Adipocyte (in vitro differentiated cells): ENCODE measurements around the gene ARGFX.
"Not testable (repeated sequence)": the region's sequence is repeated elsewhere in the genome, so short reads cannot be mapped to it uniquely, and the experiment has no call there.

ENCODE experiments used
- DNase-seq: peaks from one replicate; pipeline ENCODE4 v3.0.0-alpha.2; 2015; ENCODE audit warnings: low read depth
- H3K27me3 ChIP-seq: replicated peaks from 2 replicates; pipeline ENCODE4 v1.7.0; 2013; ENCODE audit warnings: mild to moderate bottlenecking, low read length, moderate library complexity; ENCODE audit not compliant: control insufficient read depth, insufficient read depth
- H3K36me3 ChIP-seq: 2 replicates; pipeline ENCODE4 v1.7.0; 2013; ENCODE audit warnings: low read length, mild to moderate bottlenecking, moderate library complexity; ENCODE audit not compliant: control insufficient read depth, insufficient read depth, severe bottlenecking
- H3K4me1 ChIP-seq: 2 replicates; pipeline ENCODE4 v1.7.0; 2013; ENCODE audit warnings: mild to moderate bottlenecking, low read length, moderate library complexity; ENCODE audit not compliant: control insufficient read depth, insufficient read depth
- H3K4me3 ChIP-seq: 2 replicates; pipeline ENCODE4 v1.7.0; 2013; ENCODE audit warnings: mild to moderate bottlenecking, low read length, moderate library complexity
- H3K9ac ChIP-seq: 2 replicates; pipeline ENCODE4 v1.7.0; 2013; ENCODE audit warnings: mild to moderate bottlenecking, low read length, moderate library complexity
- H3K9me3 ChIP-seq: 2 replicates; pipeline ENCODE4 v1.7.0; 2013; ENCODE audit warnings: mild to moderate bottlenecking, low read length, moderate library complexity; ENCODE audit not compliant: control insufficient read depth

ARGFX gene

DNA sequence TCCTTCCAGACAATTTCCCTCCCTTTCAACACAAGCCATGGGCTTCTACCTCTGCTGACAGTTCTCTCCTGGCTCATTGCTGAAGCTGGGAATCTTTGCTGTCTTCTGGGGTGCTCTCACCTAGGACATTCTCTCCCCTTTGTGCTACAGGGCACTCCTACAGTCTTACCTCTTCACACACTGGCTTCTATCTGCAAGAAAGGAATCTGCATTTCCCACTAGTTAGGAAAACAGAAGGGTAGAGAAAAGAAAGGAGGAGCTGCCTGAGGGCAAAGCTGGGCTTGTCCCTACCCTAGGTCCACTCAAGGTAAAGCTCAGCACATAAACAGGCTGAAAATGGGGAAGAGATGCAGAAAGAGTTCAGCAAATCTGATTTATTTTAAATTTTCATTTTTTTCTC lies 5.6 kb upstream of the ARGFX start:
- H3K9me3 ChIP-seq: no peaks in the 10 kb centered on the region
- DNase-seq: no peak
- H3K36me3 ChIP-seq: no peaks in the 10 kb centered on the region

DNA sequence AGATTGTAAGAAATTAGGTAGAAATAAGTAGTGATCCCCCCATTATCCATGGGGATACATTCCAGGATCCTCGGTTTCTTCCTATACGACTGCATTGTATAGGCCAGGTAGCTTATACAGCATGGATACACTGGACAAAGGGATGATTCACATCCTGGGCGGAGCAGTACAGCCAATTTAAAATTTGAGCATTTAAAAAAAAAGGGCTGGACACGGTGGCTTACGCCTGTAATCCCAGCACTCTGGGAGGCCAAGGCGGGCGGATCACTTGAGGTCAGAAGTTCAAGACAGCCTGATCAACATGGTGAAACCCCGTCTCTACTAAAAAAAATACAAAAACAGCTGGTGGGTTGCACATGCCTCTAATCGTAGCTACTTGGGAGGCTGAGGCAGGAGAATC lies 976 bp upstream of the ARGFX start:
- Histone ChIP-seq H3K36me3 (no peaks in the 10 kb centered on the region), H3K27me3 (no peaks in the 10 kb centered on the region), H3K4me1 (no peaks in the 10 kb centered on the region), H3K9ac (no peak overlapping the region), H3K9me3 (no peaks in the 10 kb centered on the region), H3K4me3 (no peak overlapping the region)
- DNase-seq: no peak

More for the DNA sequence above, 5.6 kb upstream of the ARGFX start:
- H3K4me3 ChIP-seq: no peak overlapping the region
- no peaks in the 10 kb centered on the region for H3K27me3 ChIP-seq
- no peak overlapping the region for H3K9ac ChIP-seq
- no peaks in the 10 kb centered on the region for H3K4me1 ChIP-seq

DNA sequence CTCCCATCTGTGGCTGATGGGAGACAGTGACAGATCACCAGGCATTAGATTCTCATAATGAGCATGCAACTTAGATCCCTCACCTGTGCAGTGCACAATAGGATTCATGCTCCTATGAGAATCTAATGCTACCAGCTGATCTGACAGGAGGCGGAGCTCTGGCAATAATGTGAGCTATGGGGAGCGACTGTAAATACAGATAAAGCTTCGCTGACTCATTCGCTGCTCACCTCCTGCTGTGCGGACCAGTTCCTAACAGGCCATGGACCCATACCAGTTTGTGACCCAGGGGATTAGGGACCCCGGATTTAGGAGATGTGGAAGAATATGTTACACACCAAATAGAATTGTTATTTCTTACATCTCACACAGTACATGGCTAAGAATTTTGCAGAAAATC lies 6.7 kb downstream of the ARGFX start:
- Histone ChIP-seq H3K4me1 (no peaks in the 10 kb centered on the region), H3K4me3 (no peak overlapping the region), H3K9ac (no peak overlapping the region), H3K27me3 (no peaks in the 10 kb centered on the region), H3K9me3 (no peaks in the 10 kb centered on the region), H3K36me3 (no peaks in the 10 kb centered on the region)
- DNase-seq: no peak

DNA sequence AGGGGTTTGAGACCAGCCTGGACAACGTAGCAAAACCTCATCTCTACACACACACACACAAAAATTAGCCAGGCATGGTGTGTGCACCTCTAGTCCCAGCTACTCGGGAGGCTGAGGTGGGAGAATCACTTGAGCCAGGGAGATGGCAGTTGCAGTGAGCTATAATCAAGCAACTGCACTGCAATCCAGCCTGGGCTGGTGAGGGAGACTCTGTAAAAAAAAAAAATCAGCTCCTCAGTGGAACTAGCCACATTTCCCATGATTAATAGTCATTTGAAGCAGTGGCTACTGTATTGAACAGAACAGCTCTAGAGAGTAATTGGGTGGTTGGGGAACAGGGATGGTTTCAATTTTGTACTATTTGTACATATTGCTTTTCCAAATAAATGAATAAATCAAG lies 13.9 kb downstream of the ARGFX start:
- DNase-seq: no peak
- H3K4me3 ChIP-seq: no peak overlapping the region
- no peak overlapping the region for H3K9ac ChIP-seq
- H3K36me3 ChIP-seq: no peaks in the 10 kb centered on the region
- H3K27me3 ChIP-seq: peaks cover 6% of the 10 kb centered on the region
- no peaks in the 10 kb centered on the region for H3K4me1 ChIP-seq
- H3K9me3 ChIP-seq: no peaks in the 10 kb centered on the region

DNA sequence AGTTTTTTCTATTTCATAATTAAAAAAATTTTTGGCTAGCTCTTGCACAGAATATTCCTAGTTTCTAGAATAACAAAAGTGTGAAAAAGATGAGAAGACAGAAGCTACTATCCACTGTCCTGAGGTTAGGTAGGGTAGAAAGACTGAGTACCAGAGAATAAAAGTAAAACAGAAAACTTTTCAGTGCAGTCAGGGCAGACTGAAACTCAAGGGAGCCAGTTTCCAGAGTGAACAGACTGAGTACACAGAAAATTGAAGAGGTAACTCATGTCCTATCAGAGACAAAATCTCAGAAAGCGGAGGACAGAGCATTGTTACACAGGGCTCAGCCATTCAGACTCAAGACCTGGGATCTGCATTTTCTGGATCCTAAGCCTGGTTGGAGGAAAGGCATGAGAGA lies 16.7 kb downstream of the ARGFX start:
- no peak for DNase-seq
- Histone ChIP-seq H3K36me3 (no peaks in the 10 kb centered on the region), H3K9me3 (no peaks in the 10 kb centered on the region), H3K4me3 (no peak overlapping the region), H3K9ac (no peak overlapping the region), H3K4me1 (no peaks in the 10 kb centered on the region), H3K27me3 (peaks cover 6% of the 10 kb centered on the region)

DNA sequence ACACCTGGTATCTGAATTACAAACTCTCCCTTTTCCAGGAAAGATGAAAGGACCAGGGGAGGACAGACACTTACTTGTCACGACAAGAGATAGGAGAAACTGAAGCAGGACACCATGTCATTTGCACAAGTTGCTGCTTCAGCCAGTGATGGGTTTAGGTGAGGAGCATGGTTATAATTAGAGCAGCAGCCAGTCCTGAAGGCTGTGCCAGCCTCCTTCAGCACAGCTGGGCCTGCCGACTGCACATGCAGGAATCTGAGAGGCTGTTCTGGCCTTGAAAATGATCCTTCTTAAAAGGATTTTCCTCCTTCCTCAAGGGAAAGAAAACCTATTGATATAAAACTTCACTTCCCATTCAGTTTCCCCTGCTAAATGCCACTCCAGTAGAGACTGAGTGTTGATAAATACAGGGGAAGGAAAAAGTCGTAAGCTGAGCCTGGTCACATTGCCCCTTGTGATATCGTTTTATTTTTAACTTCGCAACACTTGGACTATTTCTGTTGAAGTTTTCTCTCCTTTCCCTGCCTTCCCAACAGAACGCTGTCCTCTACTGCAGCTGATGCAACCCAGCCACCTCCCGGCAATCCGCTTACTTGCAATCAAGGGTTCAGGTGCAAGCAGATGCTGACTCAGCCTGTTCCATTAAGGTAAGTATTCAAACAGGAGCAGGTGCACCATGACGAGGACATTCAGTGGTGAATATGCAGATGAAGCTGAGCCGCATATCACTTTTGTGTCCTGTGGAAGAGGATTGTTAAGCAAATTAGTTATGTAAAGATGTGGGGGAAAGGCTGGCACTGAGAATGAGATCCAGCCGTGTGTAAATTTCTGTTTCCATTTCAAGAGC lies 25.3 kb downstream of the ARGFX start, which contains the start of gene FBXO40:
Gene FBXO40, plus strand, starts transcription at position 524 of the 847 bp plus-strand sequence. CDS start 27,197 bp downstream, outside the sequence.
- Histone ChIP-seq H3K36me3 (no peaks in the 10 kb centered on the region), H3K9ac (no peak within 1 kb of the TSS), H3K27me3 (peaks cover 8% of the 10 kb centered on the region), H3K4me3 (no peak within 1 kb of the TSS), H3K4me1 (no peaks in the 10 kb centered on the region), H3K9me3 (no peaks in the 10 kb centered on the region)
- DNase-seq: peak; percentile 11

DNA sequence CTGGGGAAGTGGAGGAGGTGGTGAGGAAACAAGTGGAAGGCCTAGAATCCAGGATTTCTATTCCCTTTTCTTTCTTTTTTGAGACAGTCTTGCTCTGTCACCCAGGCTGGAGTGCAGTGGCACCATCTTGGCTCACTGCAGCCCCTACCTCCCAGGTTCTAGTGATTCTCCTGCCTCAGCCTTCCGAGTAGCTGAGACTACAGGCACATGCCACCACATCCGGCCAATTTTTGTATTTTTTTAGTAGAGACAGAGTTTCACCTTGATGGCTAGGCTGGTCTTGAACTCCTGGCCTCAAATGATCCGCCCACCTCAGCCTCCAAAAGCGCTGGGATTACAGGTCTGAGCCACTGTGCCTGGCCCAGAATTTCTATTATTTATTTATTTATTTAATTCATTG lies 26.1 kb downstream of the ARGFX start:
- H3K9ac ChIP-seq, H3K4me3 ChIP-seq, H3K27me3 ChIP-seq, DNase-seq, H3K4me1 ChIP-seq, H3K36me3 ChIP-seq, H3K9me3 ChIP-seq: not testable (repeated sequence)

DNA sequence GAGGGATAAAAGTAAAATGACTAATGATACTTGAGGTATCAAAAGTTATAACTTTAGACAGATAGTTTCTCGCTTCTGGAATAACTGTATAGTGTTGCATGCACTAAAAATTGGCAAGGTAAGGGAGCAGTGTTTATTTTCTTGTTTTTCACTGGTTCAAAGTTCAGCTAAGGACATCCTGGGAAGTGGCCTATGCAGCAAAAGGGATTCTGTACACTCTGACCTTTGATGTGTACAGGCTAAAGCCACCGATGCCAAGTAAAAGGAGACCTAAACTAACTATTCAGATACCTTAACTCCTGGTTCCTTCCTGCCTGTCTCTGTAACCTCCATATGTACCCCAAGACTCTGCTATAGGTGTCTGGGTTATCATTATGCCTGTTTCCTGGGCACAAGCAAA lies 27.1 kb downstream of the ARGFX start:
- H3K36me3 ChIP-seq: no peaks in the 10 kb centered on the region
- H3K4me3 ChIP-seq: no peak overlapping the region
- no peak overlapping the region for H3K9ac ChIP-seq
- H3K4me1 ChIP-seq: no peaks in the 10 kb centered on the region
- H3K27me3 ChIP-seq: peaks cover 8% of the 10 kb centered on the region
- DNase-seq: no peak
- no peaks in the 10 kb centered on the region for H3K9me3 ChIP-seq

DNA sequence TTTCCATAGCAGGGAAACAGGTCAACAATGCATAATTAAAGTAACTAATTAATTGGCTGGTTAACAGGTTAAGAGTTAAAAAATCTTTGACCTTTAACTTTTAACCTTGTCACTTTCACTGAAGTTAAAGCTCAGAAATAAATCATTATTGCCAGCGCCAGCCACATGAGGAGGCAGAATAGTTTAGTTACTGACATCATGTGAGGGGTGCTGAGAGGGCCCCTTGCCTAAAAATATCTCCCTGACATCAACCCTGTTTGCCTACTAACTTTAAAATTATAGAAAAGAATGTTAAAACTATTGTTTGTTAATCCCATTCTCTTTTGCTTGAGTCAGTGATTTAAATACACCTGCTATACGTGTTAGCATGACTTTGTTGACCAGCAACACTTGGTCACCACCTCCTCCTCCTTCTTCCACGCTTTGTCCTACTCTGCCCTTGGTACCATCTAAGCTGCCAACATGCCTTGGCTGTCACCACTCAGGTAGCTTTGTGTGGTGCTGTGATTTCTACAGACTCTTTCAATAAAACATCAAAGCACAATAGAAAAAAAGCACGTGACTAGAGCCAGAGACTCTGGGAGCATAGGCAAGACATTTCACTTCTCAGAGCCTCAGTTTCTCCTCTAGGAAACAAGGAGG lies 28.1 kb downstream of the ARGFX start:
- no peak for DNase-seq
- H3K9me3 ChIP-seq: no peaks in the 10 kb centered on the region
- H3K4me3 ChIP-seq: no peak overlapping the region

DNA sequence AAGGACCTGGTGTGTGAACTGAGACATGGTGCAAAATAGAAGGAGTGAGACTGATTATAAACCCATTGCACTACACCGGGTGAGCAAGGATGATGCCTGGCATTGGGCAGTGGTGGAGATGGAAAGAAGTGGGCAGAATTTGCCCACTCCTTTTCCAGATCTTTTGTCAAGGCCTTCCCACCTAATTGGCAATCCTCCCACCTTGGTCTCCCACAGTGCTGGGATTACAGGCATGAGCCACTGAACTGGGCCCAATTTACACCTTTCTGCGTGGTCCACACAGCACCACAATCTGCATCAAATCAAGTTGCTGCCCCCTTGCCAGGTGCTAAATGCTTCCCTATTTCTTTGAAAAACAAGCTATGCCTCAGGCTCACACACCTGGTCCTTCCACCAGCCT lies 30.8 kb downstream of the ARGFX start:
- Histone ChIP-seq H3K4me3 (no peak overlapping the region), H3K9ac (no peak overlapping the region), H3K4me1 (no peaks in the 10 kb centered on the region), H3K27me3 (peaks cover 2% of the 10 kb centered on the region), H3K9me3 (no peaks in the 10 kb centered on the region), H3K36me3 (no peaks in the 10 kb centered on the region)
- no peak for DNase-seq

More for the DNA sequence above, 28.1 kb downstream of the ARGFX start:
- H3K9ac ChIP-seq: no peak overlapping the region
- H3K27me3 ChIP-seq: peaks cover 5% of the 10 kb centered on the region
- H3K36me3 ChIP-seq: no peaks in the 10 kb centered on the region
- no peaks in the 10 kb centered on the region for H3K4me1 ChIP-seq

DNA sequence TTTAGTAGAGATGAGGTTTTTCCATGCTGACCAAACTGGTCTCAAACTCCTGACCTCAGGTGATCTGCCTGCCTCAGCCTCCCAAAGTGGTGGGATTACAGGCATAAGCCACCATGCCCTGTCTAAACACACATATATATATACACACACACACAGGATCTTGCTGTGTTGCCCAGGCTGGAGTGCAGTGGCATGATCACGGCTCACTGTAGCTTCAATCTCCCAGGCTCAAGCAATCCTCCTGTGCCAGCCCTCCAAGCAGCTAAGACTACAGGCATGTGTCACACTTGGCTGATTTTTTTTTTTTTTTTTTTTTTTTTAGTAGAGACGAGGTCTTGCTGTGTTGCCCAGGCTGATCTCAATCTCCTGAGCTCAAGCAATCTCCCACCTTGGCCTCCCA lies 32.2 kb downstream of the ARGFX start:
- not testable (repeated sequence) for DNase-seq, H3K27me3 ChIP-seq, H3K9ac ChIP-seq

More for the DNA sequence above, 32.2 kb downstream of the ARGFX start:
- not testable (repeated sequence) for H3K4me1 ChIP-seq, H3K4me3 ChIP-seq, H3K9me3 ChIP-seq, H3K36me3 ChIP-seq
